Measurements from ENCODE around the gene SET.

DNA sequence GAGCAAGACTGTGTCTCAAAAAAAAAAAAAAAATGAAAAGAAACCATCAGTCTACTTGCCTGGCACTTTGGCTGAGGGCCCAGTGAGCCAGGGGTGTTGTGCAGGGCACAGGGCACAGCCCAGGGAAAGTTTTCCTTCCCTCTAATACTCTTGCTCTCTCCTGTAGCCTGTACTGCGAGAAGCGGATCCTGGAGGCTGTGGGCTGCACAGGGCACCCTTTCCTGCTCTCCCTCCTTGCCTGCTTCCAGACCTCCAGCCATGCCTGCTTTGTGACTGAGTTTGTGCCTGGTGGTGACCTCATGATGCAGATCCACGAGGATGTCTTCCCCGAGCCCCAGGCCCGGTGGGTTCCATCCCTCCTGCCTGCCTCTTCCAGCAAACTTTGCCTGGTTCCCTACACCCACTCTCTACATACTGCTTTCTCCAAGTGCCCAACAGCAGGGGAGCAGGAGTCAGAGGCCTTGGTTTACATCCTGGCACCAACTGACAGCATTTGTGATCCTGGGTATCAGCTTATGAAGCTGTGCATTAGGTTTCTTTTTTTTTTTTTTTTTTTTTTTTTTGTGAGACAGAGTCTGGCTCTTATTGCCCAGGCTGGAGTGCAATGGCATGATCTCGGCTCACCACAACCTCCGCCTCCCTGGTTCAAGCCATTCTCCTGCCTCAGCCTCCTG lies 27.7 kb downstream of the SET start:
- TF ChIP-seq, protein P1, sequence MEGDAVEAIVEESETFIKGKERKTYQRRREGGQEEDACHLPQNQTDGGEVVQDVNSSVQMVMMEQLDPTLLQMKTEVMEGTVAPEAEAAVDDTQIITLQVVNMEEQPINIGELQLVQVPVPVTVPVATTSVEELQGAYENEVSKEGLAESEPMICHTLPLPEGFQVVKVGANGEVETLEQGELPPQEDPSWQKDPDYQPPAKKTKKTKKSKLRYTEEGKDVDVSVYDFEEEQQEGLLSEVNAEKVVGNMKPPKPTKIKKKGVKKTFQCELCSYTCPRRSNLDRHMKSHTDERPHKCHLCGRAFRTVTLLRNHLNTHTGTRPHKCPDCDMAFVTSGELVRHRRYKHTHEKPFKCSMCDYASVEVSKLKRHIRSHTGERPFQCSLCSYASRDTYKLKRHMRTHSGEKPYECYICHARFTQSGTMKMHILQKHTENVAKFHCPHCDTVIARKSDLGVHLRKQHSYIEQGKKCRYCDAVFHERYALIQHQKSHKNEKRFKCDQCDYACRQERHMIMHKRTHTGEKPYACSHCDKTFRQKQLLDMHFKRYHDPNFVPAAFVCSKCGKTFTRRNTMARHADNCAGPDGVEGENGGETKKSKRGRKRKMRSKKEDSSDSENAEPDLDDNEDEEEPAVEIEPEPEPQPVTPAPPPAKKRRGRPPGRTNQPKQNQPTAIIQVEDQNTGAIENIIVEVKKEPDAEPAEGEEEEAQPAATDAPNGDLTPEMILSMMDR (conservative IDR thresholded peaks at IDR 0.05; ENCODE audit: low read depth, low read length): no peak
- TF ChIP-seq EZH2 (IDR thresholded peaks at IDR 0.05; ENCODE audit: borderline replicate concordance, low read depth, low read length, poor library complexity, severe bottlenecking): no peak

Measured in A673 (cell line).